Gastrocnemius medialis (tissue), 4 donors: ENCODE results near the gene ACP1.

Source experiments
- POLR2A ChIP-seq, 2 donors: fragments of 450-650 bp; IDR thresholded peaks; one replicate each; pipeline ENCODE4 v1.6.1; 2017; ENCODE audit warnings: antibody characterized with exemption in 2 of 2, mild to moderate bottlenecking in 2 of 2, moderate library complexity in 2 of 2
- TF ChIP-seq, protein P1 (sequence below), 5 experiments: fragments of 450-650 bp in 3 of 5; fragments of 200-600 bp in 2 of 5; sonication (generic) in 2 of 5; IDR thresholded peaks in 4 of 5; conservative IDR thresholded peaks in 1 of 5; 1 replicate in 4 of 5; 2 replicates in 1 of 5; pipeline ENCODE4 v1.5.1; 2016 to 2019; ENCODE audit warnings: antibody characterized with exemption in 5 of 5, mild to moderate bottlenecking in 3 of 5, moderate library complexity in 3 of 5

DNA sequence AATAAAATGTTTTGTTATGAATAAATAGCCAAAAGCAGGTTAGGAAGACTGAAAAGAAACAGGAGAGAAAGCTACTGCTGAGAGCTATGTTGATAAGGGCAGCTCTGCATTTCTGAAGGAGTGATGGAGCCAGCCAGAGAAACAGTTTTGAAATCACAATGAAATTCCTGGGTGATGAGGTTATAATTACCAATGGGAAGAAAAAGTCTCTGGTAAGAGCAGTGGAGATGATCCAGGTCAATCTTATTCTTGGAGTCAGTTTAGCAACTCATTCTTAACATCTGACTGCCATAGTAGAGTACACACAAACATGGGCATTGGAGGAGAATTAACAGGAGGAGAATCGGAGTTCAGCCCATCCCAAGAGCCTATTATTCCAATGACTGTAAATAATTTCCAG lies 20.8 kb downstream of the ACP1 start:
- TF ChIP-seq, protein P1, sequence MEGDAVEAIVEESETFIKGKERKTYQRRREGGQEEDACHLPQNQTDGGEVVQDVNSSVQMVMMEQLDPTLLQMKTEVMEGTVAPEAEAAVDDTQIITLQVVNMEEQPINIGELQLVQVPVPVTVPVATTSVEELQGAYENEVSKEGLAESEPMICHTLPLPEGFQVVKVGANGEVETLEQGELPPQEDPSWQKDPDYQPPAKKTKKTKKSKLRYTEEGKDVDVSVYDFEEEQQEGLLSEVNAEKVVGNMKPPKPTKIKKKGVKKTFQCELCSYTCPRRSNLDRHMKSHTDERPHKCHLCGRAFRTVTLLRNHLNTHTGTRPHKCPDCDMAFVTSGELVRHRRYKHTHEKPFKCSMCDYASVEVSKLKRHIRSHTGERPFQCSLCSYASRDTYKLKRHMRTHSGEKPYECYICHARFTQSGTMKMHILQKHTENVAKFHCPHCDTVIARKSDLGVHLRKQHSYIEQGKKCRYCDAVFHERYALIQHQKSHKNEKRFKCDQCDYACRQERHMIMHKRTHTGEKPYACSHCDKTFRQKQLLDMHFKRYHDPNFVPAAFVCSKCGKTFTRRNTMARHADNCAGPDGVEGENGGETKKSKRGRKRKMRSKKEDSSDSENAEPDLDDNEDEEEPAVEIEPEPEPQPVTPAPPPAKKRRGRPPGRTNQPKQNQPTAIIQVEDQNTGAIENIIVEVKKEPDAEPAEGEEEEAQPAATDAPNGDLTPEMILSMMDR (IDR thresholded peaks at IDR 0.05 in 4 of 5, conservative IDR thresholded peaks at IDR 0.05 in 1 of 5): no peak
- TF ChIP-seq POLR2A (IDR thresholded peaks at IDR 0.05): no peak
